Stimulated activated CD4-positive, alpha-beta T cell treated with anti-CD3 and anti-CD28 coated beads, Interleukin-15, amount 100 ng/mL, for 1 hour (primary cell): ENCODE measurements around the gene NAP1L3.

Experiments
- DNase-seq, 2 donors: peaks; one replicate each; pipeline ENCODE4 v3.0.0-alpha.2; 2020; ENCODE audit warnings: low read depth in 1 of 2, low spot score in 1 of 2

Gene NAP1L3

GRCh38 chrX:93673056-93673868 is at the start of gene NAP1L3:
Gene NAP1L3, minus strand, starts transcription at chrX:93673578. Its CDS starts 274 bp downstream, at chrX:93673304.
- DNase-seq = peak; percentile 2 to 39

DNA sequence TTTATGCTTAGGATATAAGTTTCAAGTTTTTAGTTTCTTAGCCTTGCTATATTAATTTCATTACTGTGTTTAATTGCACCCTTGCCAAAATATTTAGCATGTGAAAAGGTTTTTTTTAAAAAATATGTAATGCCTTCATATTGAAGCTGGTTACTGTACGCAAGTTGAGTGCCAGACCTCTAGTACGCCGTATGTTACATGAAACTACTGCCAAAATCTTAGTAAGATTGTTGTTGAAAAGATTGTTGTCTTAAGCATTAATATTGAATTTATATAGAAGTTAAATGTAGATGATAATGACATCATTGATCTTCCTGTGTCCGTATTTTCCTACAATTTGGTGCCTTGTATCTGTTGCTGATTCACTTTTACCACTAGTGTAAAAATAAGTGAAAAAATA is 37.7 kb upstream of the NAP1L3 start:
- DNase-seq = no peak

DNA sequence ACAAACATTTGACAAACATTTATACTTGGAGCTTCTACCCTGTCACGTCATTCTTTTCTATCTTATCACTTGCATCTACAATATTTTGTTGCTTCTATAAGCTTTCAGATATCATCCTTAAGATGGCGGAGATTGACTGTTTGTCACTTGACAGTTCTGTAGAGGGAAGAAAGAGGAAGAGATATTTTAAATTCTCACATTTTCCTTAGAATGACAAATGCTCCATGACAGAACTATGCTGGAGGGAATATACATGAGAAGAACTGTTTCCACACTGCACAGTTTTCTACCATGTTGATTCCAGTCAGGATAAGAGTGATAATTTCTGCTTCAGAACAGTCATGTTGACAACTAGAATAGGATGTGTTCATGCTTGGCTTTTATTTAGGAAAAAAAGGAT is 30.3 kb upstream of the NAP1L3 start:
- no peak for DNase-seq

GRCh38 chrX:93695981-93696380 is 22.6 kb upstream of the NAP1L3 start:
- DNase-seq = no peak

DNA sequence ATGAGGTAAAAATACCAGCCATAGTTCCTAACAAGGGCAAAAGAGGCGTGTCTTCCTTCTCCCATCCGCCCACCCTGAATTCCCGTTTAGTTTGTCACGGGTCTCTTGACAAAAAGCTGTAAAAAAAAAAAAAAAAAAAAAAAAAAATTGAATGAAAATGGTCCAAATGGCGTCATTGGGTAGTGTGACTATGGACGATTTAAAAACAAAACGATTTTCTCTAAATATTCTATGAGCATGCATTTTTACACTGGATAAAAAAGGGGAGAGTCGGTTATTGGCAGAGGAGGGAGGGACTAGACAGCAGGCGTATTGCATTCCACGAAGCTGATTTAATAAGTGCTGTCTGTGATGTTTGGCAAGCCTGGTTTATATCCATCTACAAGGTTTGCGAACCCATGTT is 492 bp upstream of the NAP1L3 start, which contains the start of gene FAM133A:
TSS of gene FAM133A (plus strand) at position 338 of the 403 bp plus-strand sequence. CDS start 35,214 bp downstream, outside the sequence.
- DNase-seq = no peak

DNA sequence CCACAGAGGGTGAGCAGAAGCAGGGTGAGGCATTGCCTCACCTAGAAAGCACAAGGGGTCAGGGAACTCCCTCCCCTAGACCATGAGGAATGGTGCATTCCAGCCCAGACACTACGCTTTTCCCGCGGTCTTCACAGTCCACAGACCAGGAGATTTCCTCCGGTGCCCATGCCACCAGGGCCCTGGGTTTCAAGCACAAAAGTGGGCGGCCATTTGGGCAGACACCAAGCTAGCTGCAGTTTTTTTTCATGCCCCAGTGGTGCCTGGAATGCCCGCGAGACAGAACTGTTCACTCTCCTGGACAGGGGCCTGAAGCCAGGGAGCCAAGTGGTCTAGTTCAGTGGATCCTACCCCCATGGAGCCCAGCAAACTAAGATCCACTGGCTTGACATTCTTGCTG is 12.8 kb downstream of the NAP1L3 start:
- DNase-seq = no peak

DNA sequence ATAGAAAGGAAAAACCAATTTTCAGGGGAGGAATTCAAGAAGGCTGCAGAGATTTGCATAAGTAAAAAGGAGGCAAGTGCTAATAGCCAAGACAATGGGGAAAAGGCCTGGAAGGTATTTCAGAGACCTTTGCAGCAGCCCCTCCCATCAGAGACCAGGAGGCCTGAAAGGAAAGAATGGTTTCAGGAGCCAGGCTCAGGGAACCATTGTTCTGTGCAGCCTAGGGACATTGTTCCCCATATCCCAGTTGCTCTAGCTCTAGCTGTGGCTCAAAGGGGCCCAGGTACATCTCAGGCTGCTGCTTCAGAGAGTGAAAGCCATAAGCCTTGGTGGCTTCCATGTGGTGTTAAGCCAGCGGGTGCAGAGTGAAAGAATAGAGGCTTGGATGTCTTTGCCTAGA is 24.0 kb downstream of the NAP1L3 start:
- DNase-seq = no peak

DNA sequence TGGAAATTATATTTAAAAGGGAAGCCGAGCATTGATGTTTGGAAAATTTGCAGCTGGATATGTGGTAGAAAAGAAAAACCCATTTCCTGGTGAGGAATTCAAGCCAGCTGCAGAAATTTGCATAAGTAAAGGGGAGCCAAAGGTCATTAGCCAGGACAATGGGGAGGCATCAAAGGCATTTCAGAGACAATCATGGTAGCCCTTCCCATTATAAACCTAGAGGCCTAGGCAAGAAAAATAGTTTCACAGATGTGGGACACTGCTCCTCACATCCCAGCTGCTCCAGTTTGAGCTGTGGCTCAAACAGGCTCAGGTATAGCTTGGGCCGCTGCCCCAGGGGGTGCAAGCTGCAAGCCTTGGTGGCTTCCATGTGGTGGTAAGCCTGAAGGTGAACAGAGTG is 35.8 kb downstream of the NAP1L3 start:
- no peak for DNase-seq
